ENCODE results near the gene AP2A1.

Gene AP2A1

DNA sequence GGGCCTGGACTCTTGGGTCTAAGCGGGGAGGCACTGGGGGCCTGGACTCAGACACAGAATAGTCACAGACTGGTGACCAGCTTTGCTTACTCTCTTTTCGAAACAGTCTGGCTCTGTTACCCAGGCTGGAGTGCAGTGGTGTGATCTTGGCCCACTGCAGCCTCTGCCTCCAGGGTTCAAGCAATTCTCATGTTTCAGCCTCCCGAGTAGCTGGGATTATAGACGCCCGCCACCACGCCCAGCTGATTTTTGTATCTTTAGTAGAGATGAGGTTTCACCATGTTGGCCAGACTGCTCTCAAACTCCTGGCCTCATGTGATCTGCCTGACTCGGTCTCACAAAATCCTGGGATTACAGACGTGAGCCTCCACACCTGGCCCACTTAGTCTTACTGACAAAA is 62.4 kb downstream of the AP2A1 start:
- DNase-seq (ENCODE audit: low read depth), result no peak
- no peak overlapping the region for H3K4me3 ChIP-seq (replicated peaks; ENCODE audit: low read depth, low read length)
- TF ChIP-seq, protein P1, sequence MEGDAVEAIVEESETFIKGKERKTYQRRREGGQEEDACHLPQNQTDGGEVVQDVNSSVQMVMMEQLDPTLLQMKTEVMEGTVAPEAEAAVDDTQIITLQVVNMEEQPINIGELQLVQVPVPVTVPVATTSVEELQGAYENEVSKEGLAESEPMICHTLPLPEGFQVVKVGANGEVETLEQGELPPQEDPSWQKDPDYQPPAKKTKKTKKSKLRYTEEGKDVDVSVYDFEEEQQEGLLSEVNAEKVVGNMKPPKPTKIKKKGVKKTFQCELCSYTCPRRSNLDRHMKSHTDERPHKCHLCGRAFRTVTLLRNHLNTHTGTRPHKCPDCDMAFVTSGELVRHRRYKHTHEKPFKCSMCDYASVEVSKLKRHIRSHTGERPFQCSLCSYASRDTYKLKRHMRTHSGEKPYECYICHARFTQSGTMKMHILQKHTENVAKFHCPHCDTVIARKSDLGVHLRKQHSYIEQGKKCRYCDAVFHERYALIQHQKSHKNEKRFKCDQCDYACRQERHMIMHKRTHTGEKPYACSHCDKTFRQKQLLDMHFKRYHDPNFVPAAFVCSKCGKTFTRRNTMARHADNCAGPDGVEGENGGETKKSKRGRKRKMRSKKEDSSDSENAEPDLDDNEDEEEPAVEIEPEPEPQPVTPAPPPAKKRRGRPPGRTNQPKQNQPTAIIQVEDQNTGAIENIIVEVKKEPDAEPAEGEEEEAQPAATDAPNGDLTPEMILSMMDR (IDR thresholded peaks at IDR 0.05; ENCODE audit: low read length, missing control alignments), result no peak

DNA sequence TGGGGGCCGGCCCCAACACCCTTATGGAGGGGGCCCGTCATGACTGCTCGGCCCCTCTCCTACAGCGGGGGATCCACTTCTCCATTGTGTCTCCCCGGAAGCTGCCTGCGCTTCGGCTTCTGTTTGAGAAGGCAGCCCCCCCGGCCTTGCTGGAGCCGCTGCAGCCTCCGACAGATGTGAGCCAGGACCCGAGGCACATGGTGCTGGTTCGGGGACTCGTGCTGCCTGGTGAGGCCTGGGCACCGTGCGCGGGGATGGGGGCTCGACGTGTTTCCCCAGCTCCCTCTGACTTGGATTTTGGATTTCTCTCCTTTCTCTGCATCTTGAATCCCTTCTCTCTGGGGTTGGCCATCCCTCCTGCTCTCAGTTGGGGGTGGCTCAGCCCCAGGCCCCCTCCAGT is 62.9 kb downstream of the AP2A1 start:
- TF ChIP-seq, protein P1 (IDR thresholded peaks at IDR 0.05; ENCODE audit: low read length, missing control alignments), result no peak
- no peak for DNase-seq (ENCODE audit: low read depth)
- H3K4me3 ChIP-seq (replicated peaks; ENCODE audit: low read depth, low read length), result no peak overlapping the region

DNA sequence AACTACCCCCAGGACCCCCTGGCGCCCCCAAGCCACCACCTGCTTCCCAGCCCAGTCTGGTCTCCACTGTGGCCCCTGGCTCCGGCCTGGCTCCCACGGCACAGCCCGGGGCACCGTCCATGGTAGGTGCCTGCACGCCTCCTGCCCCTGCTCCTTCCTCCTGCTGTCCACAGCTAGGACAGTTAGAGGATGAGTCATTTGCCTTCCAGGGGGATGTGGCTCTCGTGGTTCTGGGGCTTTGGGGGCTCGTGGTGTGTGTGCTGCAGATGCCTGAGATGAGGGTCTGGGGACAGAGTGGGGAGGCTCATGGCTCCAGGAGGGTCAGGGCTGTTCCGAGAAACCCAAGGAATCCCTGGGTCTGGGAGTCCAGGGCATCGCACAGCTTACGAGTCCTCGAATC is 64.0 kb downstream of the AP2A1 start:
- H3K4me3 ChIP-seq (replicated peaks; ENCODE audit: low read depth, low read length), result no peak overlapping the region
- TF ChIP-seq, protein P1 (IDR thresholded peaks at IDR 0.05; ENCODE audit: low read length, missing control alignments), result no peak
- no peak for DNase-seq (ENCODE audit: low read depth)

DNA sequence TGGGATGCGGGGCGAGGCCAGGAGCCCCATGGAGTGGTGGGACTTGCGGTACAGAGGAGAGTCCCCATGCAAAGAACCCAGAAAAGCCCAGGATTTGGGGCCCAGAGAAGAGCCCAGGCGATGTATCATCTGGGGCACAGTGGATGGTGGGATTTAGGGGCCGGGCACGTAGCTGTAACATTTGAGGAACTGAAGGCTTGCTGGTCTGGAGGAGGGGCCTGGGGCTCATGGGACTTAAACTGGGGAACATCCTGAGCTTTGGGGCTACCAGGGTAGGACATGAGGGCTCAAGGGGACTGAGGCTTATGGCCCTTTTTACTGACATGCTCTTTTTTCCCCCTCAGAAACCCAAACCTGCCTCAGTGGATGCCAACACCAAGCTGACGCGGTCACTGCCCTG is 64.8 kb downstream of the AP2A1 start:
- no peak for DNase-seq (ENCODE audit: low read depth)
- no peak overlapping the region for H3K4me3 ChIP-seq (replicated peaks; ENCODE audit: low read depth, low read length)
- TF ChIP-seq, protein P1 (IDR thresholded peaks at IDR 0.05; ENCODE audit: low read length, missing control alignments), result no peak

DNA sequence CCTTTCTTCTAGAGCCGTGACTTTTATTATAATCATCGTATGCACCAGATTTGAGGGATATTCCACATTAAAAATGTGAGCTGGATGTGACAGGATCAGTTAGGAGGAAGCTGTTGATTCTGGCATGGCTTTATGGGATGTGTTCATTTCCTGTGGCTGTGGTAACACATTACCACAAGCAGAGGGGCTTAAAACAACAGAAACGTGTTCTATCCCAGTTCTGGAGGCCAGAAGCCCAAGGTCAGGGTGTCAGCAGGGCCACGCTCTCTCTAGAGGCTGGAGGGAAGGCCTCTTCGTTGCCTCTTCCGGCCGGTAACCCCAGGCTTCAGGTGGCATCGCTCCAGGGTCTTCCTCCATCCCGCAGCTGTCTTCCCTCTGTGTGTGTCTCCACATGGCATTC is 65.8 kb downstream of the AP2A1 start:
- TF ChIP-seq, protein P1 (IDR thresholded peaks at IDR 0.05; ENCODE audit: low read length, missing control alignments), result no peak
- DNase-seq (ENCODE audit: low read depth), result no peak
- no peak overlapping the region for H3K4me3 ChIP-seq (replicated peaks; ENCODE audit: low read depth, low read length)

DNA sequence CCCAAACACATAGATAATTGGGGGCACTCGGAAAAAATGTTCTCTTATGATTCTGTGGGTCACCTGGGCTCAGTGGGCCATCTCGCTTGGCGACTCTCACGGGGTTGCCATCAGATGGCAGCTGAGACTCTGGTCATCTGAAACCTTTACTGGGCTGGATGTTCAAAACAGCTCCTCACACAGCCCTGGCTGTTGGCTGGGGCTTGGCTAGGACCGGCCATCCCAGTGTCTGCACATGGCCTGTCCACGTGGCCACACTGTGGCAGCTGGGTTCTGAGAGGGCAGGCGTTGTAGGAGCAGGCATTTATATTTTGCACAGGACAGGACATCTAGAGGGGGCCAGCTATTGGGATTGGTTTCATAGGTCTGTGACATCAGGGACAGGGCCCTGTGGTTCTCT is 66.8 kb downstream of the AP2A1 start:
- no peak for DNase-seq (ENCODE audit: low read depth)
- no peak overlapping the region for H3K4me3 ChIP-seq (replicated peaks; ENCODE audit: low read depth, low read length)
- TF ChIP-seq, protein P1 (IDR thresholded peaks at IDR 0.05; ENCODE audit: low read length, missing control alignments), result no peak

DNA sequence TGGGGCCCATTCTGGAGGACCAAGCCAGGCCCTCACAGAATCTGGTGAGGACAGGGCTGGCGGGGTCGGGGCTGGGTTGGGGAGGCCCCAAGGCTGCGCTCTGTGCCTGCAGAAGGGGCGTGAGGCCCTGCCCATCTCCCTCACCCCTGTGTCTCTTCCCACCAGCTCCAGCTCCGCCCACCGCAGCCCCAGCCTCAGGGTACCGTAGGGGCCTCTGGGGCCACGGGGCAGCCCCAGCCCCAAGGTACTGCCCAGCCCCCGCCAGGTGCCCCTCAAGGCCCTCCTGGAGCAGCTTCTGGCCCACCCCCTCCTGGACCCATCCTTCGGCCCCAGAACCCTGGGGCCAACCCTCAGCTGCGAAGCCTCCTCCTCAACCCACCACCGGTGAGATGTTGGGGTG is 68.8 kb downstream of the AP2A1 start:
- no peak for DNase-seq (ENCODE audit: low read depth)
- TF ChIP-seq, protein P1 (IDR thresholded peaks at IDR 0.05; ENCODE audit: low read length, missing control alignments), result no peak

More for the DNA sequence above, 68.8 kb downstream of the AP2A1 start:
- no peak overlapping the region for H3K4me3 ChIP-seq (replicated peaks; ENCODE audit: low read depth, low read length)

Data from fibroblast of pulmonary artery (primary cell).